ENCODE measurements around the gene LARP7.
"Not testable (repeated sequence)": the region's sequence is repeated elsewhere in the genome, so short reads cannot be mapped to it uniquely, and the experiment has no call there.

Gene LARP7

DNA sequence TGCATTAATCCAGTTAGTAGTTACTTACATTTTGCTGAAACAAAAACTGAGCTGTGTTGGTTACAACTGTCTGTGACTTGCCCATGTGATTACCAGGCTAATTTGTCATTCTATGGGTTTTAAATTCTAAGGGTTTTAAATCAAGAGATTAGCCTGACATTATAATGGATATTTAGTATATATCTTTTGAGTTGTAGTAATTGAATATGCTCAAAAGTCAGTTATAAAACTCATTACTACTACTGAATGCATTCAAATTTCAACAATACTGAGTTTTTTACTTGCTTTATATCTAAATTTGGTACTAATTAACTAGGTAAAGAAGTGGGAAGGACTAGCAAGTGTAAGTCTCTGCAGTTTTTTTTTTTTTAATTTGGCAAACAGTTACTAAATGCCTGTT, 14.7 kb downstream of the LARP7 start:
- DNase-seq = no peak

DNA sequence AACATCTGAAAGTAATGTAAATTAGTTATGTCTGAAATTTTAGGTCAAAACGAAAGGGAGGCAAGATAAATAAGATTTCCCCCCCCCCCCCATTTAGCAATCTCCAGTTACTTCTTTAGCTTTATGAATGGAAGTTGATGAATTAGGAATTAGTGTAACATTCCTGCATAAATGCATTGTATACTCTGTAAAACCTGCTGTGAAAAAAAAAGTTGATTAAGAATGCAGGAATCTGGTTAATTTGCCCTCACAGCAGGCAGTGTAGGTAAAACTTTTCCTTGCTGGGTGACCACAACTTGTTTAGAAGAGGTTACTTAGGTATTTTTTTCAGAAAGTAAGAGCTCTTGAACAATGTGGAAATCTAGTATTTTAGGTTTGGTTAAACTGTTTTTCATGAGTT, 15.3 kb downstream of the LARP7 start:
- DNase-seq = no peak

DNA sequence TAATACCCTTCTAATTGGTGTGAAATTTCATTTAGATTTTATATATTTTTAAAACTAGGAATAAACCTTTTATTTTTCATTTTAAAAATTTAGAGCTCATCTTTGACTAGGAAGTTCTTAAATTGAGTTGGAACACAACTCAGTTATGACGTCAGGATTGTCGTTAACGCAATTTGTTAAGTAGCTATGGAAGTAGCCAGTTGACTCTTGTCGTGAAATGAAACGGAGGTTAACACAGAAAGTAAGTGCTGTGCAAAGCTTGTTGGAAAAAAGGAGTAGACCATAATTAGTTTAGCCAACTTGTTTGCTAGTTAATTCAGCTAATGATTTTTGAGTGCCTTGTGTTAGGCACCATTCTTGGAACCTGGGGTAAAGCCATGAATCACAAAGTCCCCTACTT, 18.3 kb downstream of the LARP7 start:
- no peak for DNase-seq

DNA sequence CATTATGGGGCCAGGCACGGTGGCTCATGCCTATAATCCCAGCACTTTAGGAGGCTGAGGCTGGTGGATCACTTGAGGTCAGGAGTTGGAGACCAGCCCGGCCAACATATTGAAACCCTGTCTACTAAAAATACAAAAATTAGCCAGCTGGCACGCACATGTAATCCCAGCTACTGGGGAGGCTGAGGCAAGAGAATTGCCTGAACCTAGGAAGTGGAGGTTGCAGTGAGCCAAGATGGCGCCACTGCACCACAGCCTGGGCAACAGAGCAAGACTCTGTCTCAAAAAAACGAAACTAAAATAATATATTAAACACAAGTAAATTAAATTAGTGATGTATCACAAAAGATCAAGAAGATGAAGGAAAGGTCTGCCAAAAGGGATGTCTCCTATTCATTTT, 19.2 kb downstream of the LARP7 start:
- DNase-seq = not testable (repeated sequence)

DNA sequence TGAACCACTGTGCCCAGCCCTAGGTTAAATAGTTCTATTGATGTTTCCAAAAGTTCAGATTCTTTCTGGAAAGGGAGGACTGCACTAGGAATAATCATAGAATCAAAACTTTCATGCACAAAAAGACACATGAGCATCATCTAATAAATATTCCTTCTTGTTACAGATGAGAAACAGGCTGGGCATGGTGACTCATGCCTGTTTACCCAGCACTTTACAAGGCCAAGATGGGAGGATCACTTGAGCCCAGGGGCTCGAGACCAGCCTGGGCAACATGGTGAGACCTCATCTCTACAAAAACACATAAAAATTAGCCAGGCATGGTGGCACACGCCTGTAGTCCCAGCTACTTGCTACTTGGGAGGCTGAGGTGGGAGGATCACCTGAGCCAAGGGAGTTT, 27.7 kb downstream of the LARP7 start:
- no peak for DNase-seq

DNA sequence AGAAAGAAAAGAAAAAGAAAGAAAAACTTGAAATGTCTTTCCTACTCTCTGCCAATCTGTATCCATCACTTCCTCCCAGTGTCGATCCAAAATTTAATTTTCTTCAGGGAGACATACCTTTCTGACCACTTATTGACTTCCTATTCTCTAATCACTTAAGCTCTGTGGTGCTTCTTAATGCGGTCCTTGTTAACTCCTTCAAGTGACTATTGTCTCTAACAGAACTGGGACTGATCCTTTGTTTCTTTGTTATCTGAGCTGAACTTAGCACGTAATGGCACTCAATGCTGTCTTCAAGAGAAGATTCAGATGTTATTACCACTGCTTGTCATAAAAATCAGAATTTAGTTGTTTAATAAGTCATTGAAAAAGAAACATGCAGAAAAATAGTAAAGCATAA, 31.2 kb downstream of the LARP7 start:
- DNase-seq = no peak

DNA sequence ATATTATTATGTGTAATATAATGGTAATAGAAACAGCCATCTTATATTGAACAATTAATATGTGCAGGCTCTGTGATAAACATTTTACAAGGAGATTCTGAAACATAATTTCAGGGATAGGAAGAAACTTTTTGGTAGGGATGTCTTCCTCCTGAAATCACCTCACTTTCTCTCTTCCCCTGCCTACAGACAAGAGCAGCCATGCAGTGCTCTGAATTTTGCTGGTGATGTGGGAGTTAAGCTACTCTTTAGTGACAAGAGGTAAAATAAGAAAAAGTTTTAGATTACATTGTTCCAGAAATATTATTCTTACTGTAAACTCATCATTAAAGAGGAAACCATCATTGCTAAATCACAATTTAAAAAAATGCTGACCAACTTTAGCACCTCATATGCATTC, 36.1 kb downstream of the LARP7 start:
- DNase-seq = no peak

DNA sequence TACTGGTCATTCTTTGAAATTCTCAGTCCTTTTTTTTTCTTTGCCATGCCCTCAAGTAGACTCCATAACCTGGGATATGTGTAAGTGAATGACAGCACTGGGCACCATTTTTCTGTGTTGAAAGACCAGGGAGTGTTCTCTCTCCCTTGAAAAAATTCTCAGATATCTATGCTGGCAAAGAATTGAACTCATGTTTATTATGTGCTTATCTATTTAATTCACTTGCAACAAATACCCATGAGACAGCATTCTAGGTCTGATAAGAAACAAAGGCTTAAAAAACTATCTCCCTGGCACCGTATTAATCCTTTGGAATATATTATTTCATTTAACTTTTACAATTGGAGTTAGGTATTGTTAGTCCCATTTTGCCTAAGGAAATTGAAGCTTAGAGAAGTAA, 36.7 kb downstream of the LARP7 start:
- no peak for DNase-seq

DNA sequence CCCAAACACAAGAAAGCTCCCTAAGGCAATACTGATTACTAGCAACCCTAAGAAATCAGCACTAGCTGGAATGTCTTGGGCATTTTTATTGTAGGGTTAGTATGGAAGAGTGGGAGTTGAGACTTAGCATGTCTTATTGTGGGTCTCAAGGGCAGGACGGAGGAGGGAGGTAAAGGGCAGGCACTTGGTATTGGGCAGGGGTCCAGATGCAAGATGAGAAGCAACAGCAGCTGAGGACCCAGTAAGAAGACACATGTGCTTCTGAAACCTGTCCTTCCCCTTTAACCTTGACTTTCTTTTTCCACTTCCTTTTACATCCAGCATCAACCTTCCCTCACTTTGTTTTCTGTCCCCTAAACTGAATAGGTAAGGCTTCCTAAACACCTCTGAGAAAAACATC, 37.4 kb downstream of the LARP7 start:
- no peak for DNase-seq

DNA sequence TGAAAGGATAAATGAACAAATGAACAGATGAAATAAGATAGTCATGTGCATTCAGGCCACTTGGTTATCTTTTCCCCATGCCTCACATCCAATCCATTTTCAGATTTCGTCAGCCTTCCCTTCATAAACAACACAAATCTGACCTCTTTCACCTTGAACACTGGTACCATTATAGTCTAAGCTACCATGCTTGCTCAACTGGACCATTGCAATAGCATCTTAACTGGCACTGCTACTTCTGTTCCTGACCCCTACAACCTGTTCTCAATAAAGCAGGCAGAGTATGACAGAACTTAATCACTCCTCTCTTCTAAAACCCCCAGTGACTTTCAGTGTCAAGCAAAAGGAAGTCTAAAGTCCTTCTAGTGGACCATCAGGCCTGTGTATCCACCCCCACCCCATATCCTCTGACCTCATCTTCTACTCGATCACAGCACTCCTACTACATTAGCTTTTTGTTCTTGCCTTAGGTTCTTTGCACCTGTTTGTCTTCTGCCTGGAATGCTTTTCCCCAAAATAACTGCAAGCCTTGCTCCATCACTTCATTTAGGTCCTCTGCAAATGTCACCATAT, 40.7 kb downstream of the LARP7 start:
- no peak for DNase-seq

DNA sequence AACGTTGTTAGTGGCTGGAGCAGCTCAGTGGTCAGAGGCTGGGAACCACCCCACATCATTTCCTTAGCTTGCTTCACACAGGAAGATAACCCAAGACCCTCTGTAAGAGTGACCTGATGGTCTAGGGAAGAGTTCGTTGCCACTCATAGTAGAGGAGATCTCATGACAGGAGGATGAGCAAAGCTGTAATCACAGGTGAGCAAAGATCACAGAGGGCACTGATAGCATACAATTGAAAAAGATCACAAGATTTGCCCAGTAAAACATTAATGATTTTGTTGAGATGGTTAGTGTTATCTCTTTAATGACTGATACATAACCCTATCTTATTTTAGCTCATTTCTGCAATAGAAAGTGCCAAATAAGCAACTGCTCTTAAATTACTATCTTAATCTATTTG, 44.1 kb downstream of the LARP7 start:
- DNase-seq = no peak

DNA sequence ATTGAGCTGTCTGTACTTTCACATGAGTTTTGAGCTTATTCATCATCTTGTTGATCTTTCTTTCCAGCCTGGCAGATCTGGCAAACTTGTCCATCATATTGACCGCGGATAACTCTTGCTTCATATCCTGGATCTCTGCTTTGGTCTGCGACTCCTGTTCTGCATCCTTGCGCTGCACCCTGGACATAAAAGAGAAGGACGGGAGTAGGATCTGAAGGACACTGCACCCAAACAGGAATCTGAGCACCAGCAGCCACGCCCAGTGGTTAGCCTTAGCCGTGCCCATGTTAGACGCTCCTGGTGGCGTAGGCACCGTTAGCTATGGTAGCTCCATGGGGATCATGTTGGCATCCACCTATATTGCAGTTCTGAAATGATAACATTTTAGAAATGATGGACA, 56.6 kb downstream of the LARP7 start:
- DNase-seq = no peak

DNA sequence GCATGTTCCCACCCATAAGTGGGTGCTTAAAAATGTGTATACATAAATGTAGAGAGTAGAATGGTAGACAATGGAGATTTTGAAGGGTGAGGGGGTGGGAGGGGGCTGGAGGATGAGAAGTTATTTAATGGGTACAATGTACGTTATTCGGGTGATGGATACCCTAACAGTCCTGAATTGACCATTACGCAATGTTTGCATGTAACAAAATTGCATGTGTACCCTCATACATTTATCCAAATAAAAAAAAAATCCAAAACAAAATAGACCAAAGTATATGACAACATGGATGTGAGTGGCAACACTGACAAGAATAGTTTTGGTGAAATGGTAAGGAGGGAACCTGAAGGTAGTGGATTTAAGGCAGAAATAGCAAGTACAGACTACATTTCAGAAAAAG, 63.7 kb downstream of the LARP7 start:
- no peak for DNase-seq

DNA sequence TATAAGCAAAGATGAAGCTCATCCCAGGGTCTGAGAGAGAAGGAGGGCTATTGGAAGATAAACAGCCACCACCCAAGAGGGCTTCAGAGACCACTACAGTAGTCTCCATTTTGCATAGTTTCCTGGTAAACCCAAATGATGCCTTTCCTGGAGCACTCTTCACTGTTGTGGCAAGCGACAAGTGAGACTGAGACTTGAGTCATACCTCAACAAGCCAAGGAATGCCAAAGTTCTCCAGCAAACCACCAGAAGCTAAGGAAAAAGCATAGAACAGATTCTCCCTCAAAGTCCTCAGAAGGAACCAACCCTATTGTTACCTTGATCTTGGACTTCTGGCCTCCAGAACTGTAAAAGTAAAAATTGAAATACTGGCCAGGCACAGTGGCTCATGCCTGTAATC, 65.9 kb downstream of the LARP7 start:
- no peak for DNase-seq

DNA sequence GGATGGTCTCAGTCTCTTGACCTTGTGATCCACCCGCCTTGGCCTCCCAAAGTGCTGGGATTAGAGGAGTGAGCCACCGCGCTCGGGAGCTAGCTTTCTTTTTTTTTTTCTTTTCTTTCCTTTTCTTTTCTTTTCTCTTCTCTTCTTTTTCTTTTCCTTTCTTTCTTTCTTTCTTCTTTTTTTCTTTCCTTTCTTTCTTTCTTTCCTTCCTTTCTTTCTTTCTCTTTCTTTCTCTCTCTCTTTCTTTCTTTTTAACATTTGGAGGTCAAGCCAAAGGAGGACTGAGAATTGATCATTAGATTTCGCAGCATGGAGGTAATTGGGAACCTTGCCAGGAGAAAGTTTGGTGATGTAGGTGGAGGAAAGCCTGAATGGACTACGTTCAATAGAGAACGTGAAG, 67.4 kb downstream of the LARP7 start:
- no peak for DNase-seq

DNA sequence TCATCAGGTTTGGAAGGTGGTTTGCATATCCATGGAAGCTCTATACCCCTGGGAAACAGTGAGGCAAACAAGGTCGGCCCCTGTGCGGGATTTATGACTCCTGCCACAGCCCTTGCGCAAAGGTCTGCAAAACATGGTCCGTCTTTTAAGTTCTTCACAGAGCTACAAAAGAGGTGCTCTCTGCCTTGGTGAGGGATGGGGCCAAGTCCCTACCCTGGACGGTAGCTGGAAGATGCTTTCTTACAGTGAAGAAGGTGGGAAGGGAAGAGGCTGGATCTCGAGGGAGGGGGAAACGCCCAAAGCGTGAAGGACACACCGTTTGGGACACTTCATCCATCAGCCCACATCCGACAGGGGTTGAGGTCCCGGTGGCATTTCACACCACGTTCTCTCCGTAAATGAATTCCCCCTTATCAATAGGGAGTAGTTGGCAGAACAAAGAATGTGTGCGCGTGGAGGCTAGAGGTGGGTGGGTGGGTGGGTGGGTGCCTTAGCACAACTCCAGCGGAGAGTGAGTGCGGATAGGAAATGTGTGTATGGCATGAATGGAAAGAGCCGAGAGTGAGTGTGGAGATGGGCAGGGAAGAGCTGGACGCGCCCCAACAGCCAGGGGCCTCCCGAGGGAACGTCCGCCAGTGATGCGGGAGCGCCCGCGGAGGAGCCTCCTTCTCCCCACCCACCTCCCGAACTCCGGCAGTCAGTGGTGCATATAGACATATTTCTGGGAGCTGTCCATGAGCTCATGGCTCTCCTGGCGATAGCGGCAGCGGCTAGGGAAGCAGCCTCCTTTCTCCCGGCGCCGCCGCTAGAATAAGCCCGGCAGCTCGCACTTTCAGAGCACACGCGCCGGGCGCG, 68.3 kb downstream of the LARP7 start:
- peak; percentile 39 for DNase-seq

DNA sequence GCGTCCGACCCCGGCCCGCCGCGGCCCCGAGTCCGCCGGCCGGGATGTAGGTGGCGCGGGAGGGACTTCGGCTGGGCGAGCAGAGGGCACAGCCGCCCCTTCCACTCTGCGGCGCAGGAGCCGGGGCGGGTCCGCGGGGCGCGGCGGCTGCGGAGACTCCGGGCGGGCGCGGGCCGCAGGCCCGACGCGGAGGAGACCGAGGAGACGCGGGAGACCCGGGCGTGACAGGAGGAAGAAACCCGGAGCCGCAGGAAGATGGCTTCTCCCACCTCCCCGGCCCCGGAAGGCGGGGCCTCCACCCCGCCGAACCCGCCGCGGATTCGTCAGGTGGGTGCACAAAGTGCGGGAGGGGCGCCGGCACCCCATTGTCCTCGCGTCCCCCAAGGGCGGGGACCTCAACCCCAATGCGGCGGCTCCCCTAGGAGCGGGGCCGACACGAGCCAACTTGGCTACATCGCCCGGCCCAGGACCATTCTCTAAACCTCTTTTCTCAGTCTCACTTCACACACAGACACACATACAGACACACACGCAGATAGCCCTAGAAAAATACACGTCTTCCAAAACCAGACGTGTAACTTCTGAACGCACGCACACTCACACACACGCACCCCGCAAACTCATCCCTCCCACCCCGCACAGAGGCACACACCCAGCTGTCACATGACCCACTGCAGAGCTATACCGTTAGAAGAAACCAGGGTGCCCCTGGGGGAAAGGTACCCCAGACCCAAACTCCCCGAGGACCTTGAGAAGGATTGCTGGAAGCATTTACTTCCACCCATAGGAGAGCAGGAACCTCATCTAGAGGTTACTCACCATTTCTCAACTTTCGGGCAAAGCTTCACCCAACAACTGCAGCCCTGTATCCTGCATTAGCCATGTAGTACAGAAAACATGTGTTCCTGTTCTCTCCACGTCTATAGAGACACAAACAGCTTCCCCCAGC, 69.2 kb downstream of the LARP7 start:
- peak; percentile 4 for DNase-seq

DNA sequence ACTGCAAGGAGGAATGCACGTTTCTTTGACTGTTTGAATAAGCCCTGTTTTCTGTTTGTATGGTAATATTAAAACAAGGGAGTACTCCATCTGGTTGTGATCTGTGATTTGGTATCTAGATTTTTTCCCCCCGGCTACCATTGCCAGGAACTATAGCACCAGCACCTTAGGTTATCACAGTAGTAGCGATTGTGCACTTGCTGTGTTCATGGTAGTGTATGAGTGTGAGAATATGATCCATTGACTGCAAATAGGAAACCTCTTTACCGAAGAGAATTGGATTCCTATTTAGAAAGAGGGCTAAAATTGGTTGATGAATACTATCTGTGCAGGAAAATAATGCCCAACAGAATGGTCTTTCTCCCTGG, 69.9 kb downstream of the LARP7 start:
- no peak for DNase-seq
